GF-D8 (cell line): Measurements from ENCODE around the gene TRPM3.

Source experiments
- DNase-seq: peaks from one replicate; lab custom pipeline; 2025; lab: John Stamatoyannopoulos, UW

Gene TRPM3

DNA sequence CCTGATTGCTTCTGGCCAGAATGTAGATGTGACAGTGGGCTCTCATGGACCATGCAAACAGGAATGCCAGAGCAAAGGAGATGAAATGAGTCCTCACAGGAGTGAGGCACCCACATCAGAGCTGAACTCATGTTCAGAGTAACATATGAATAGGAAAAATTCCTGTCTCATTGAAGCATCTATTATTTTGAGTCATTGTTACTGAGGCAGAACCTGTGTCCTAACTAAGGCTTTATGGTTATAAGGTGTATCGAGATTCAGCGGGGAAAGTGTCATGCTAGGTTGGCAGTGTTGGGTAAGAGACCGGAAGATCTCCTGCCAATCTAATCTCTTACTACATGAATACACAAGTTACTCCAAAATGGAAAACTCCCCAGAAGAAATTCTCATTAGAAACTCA, 304.1 kb downstream of the TRPM3 start:
- no peak for DNase-seq

GRCh38 chr9:70816891-70817290, 304.5 kb downstream of the TRPM3 start:
- DNase-seq, result no peak

- no peak for DNase-seq
Observed at GRCh38 chr9:70816316-70816715, 305.1 kb downstream of the TRPM3 start.

- no peak for DNase-seq
Observed at GRCh38 chr9:70814597-70814996, 306.8 kb downstream of the TRPM3 start.

- no peak for DNase-seq
Observed at GRCh38 chr9:70813141-70813540, 308.3 kb downstream of the TRPM3 start.

DNA sequence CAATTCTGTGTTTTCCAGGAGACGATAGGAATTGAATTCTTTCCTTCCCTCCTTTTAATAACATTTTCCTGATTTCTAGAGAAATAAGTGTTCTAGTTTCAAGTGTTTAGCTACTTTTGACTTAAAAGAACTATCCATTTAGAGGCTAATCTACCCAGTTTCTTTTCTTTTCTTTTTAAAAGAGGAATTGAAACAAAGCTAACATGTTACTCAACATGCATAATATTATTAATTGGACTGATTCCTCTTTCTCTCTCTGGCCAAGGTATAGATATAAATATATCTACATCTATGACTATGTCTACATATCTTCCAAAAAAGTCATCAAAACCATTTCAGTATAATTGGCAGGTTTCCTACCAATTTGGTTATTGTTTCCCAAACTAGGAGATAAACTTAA, 309.8 kb downstream of the TRPM3 start:
- no peak for DNase-seq

DNA sequence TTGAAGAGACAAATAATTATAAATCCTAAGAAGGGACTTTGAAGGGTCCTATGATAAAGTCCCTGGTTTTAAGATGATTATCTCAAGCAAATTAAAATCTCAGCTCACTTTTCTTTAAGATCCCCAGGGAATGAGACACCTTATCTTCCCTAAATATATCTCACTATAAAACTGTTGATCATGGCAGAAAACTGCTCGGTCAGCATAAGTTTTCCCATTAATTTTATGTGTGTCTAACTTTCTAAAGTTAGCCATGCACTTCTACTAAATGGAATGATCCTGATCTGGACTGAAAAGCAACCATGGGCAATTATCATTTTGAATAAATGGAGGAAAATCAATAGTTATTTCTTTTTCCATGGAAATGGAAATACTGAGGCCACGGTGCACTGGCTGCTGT, 314.5 kb downstream of the TRPM3 start:
- no peak for DNase-seq

- DNase-seq, result no peak
Observed at GRCh38 chr9:70805949-70806348, 315.5 kb downstream of the TRPM3 start.

GRCh38 chr9:70802758-70803436, 318.5 kb downstream of the TRPM3 start:
- DNase-seq, result no peak

DNA sequence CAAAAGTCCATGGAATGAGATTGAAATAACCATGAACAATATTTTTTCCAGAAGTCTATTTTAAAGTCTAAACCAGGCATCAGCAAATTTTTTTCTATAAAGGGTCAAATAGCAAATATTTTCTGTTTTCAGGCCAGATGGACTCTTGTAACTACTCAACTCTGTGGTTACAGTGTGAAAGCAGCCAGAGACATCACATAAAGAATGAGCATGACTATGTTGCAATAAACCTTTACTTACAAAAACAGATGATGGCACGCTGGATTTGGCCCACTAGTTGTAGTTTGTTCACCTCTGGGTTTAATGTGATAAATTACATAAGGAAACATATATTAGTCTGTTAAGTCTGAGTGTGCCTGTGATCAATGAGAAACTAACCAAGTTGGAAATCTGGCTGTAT, 319.2 kb downstream of the TRPM3 start:
- no peak for DNase-seq

DNA sequence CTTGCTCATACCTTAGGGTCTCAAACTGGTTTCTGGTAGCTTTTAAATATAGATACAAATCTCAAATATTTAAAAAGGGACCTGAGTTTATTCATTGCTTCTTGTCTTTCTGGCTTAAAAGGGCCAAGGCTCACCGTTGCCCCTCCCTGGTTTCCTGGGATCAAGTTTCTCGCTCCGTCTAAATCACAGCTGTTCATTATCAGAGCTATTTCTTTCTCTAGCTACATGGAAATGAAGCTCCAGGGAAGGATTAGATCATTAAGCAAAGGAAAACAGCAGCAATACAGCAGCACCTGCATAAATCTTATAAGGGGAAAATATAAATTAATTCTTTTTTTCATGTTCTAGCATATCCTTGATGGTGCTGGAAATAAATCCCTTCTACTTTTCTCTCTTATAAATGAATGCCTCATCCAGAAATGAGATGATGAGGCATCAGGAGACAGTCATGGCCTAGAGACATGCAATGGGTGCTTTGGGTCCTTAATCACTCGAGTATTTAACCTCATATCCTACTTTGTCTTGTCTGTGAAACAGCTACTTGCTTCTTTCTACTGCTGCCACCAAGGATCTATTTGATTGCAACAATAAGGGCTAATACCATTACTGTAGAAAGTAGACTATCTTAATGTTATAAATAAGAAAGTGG, 320.1 kb downstream of the TRPM3 start:
- no peak for DNase-seq

DNA sequence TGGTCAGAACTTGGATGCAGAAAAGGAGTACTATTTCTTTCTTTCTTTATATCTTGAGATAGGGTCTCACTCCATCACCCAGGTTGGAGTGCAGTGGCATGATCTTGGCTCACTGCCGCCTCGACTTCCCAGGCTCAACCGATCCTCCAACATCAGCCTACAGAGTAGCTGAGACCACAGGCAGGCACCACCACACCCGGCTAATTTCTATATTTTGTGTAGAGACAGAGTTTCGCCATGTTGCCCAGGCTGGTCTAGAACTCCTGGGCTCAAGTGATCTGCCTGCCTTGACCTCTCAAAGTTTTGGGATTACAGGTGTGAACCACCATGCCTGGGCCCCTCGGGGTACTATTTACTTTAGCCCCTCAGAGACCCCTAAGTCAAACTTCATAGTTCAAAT, 323.4 kb downstream of the TRPM3 start:
- no peak for DNase-seq

- no peak for DNase-seq
Observed at GRCh38 chr9:70795841-70796240, 325.6 kb downstream of the TRPM3 start.

DNA sequence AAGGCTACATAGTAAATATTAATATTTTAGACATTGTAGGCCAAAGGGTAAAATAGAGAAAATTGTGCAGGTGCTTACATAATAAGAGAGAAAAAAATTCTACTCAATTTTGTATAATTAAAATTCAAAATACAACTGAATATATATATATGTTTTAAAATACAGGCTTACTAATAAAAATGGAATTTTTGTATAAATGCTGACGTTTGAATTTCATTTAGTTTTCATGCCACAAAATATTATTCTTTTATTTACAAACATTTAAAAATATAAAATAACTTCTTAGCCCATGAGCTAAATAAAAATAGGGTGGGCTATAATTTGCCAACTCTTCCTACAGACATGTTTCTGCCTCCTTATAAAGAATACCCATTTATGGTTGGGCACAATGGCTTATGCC, 328.6 kb downstream of the TRPM3 start:
- DNase-seq, result no peak

GRCh38 chr9:70791936-70792335, 329.5 kb downstream of the TRPM3 start:
- DNase-seq, result no peak

- DNase-seq, result no peak
Observed at GRCh38 chr9:70789086-70789485, 332.3 kb downstream of the TRPM3 start.

GRCh38 chr9:70784456-70784855, 337.0 kb downstream of the TRPM3 start:
- no peak for DNase-seq

DNA sequence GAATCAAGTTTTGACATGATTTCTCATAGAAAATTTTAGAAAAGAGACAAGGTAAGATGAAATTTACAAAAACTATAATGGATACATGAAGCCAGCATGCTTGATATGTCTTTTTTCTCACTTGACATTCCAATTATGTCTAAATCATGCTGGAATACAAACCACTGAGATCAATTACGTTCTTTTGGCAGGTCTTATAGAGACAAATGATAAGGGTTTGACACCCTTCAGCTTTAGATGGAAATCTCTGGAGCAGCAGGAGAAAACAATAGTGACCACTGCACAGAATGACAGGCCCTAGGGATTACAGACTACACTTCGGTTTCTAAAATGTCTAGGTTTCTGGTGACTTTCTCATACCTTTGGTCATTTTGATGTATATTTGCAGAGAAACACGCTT, 342.9 kb downstream of the TRPM3 start:
- no peak for DNase-seq

GRCh38 chr9:70773579-70773978, 347.8 kb downstream of the TRPM3 start:
- DNase-seq, result no peak

- DNase-seq, result no peak
Observed at GRCh38 chr9:70772601-70773000, 348.8 kb downstream of the TRPM3 start.

DNA sequence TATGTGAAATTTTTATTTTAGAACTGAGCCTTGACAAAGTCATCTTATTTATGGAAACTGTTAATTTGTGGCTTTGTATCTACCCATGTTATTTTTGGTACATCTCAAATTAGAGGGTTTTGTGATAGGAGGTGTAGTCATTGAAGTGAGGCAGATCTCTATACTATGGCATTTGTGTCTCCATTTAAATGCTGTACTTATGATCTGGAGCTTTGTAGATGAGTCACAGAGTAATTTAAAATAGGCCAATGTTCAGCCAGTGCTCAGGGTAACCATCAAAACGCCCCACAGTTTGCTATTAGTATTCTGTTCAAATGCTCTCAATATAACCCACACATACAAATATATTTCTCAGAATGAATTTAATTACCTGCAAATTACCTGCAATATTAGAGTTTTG, 355.5 kb downstream of the TRPM3 start:
- no peak for DNase-seq

GRCh38 chr9:70761139-70761670, 360.2 kb downstream of the TRPM3 start:
- DNase-seq, result no peak

GRCh38 chr9:70760228-70760627, 361.2 kb downstream of the TRPM3 start:
- no peak for DNase-seq

DNA sequence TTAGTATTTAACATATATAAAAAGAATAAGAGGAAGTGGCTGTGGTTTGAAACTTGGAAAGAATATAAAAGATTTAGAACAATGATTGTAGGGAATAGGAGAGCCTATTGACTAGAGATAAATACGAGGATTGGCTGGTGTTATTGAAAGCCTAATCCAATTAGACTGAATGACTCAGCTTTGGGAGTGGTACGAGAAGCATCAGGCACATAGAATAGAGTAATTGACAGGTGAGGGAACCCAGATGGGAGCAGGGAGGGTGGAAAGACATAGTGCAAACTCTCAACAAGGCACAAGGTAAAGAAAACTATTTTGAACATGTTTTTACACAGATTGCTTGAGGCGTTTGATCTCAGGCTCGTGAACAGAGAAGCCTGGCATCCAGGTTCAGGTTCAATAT, 368.1 kb downstream of the TRPM3 start:
- no peak for DNase-seq
